Amygdala (tissue), 56 donors: Measurements from ENCODE around the gene RERE.

Experiments used
- DNase-seq, 56 donors: peaks; one replicate each; lab custom pipeline; 2025; lab: John Stamatoyannopoulos, UW

Gene RERE

DNA sequence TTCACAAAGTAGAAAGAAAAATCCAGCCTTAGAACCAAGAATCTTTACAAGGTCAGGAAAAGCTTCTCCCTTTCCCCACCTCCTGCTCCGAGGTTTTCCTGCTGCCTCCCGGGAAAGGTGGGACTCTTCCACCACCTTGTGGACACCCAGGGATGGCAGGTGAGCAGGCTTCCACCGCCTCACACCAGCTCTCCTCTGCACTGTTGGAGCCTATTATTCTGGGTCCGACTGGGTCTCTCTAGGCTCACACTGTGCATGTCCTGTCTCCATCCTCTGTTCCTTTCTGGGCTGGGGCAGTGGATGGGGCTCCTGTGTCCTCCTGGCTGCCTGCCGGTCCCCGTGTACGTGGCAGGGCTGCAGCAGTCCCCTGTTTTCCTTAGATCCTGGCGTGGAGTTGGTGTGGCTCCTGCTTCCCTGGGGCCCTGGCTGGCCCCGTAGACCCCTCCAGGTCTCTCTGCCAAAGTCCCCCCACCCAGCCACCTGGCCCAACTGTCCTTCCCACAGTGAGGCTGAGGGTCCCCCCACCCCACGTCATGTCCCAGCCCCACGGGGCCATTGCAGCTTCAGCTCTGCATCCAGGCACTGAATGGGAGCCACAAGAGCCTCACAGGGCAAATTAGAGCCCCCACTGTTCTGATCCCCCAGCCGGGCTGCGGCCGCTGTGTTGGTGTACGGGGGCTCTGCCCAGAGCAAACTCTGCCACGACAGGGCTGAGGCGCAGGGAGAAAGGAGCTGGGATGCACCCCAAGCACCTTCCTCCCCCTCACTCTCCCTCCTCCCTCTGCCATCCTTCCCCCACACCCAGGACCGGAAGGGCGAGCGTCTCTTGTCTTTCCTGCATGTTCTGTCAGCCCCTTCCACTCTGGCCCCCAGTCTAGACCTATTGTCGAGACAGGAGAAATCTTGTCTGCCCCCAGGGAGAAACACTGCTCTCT lies 502.8 kb downstream of the RERE start:
- DNase-seq: peak in 44 of 56 donors; percentile 4 to 69 (median 36)

GRCh38 chr1:8313231-8313630 lies 504.2 kb downstream of the RERE start:
- DNase-seq: no peak

DNA sequence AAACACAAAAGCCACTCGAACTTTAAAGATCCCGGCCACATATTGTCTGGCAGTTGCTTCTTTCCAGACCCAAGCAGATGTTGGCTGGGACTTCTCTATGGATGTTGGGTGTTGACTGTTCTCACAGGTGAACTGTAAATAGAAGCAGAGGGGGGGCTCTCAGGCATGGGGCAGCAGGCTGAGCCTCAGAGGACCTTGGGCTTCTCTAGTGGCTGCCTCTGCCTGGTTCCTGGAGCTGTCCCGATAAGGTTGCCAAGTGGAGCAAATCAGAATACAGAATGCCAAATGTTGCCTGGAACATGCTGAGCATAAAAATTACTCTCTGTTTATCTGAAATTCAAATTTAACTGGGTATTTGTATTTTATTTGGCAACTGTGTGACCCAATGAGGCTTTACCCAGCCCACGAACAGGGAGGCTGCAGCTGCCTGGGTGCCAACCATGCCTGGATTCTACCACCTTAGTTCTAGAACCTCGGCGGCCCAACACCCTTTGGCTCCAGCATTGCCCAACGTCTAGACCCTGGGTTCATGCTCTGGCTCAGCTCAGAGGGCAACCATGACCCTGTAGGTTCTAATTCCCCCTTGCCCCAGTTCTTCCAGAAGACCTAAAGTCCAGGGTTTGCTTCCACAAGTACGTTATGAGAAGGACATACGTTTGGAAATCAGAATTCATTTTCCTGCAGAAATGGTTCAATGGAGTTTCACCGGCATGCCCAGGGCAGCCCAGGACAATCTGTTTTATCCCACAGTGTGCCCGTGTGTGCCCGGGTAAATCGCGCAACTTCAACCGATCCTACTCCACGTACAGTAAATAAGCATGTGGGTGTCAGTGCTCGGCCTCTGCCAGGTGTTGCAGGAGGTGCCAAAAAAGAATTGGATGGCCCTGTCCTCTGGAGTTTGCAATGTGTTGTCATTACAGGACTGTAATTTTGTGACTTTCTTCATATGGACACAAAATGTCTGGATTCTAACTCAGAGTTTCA lies 504.9 kb downstream of the RERE start:
- peak in 1 of 56 donors; percentile 14 for DNase-seq

GRCh38 chr1:8311068-8311718 lies 506.2 kb downstream of the RERE start:
- DNase-seq: no peak

- peak in 1 of 56 donors; percentile 21 for DNase-seq
Observed at GRCh38 chr1:8307628-8308027, 509.8 kb downstream of the RERE start.

DNA sequence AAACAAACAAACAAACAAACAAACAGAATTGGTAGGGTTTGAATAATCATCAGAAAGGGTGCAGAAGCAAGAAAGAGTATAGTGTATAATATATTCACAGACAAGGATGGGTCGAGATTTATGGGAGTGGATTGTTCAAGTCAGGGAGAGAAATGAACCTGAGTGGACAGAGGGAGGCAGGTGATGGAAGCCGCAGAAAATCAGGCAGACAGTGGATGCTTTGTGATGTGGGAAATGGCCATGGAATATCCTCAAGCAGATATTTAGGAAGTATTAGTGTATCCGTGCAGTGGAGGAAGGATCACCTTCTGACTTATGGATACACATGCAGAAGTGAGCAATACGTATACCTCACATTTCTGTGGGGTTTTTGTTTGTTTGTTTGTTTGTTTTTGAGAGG lies 513.6 kb downstream of the RERE start:
- DNase-seq: no peak

DNA sequence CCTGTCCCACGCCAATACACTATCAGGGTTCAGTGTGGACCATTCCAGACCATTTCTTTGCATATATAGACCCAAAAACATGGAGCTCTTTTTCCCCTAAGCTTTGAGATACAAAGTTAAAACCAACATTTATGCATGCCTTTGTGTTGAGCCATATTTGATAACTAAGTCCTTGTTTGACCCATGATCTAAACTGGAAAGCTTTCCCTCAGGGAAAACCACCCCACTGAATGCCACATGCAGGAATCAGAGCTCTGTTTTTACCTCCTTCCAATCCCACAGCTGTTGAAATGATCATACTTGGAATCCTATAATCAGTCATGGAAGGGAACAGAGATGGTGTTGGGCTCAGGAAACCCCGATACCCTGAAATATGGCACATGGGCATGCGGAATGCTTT lies 514.3 kb downstream of the RERE start:
- no peak for DNase-seq
